Activated T-helper 1 cell treated with anti-CD3 and anti-CD28 coated beads, Interleukin-12 subunit alpha, Interleukin-12 subunit beta, Interleukin-2, Interleukin-4 antibody, amounts not matched to agents 30 ng/mL and 10 ng/mL and 1 ng/mL, durations not matched to agents 14 hours and 24 hours and 36 hours (primary cell): Measurements from ENCODE around the gene RGL3. TPM values are rescaled to one million over a fixed set of nuclear protein-coding genes. Genes with fewer than 3 reads are reported as not detected.
"Not testable (repeated sequence)": the region's sequence is repeated elsewhere in the genome, so short reads cannot be mapped to it uniquely, and the experiment has no call there.

Experiments used
- DNase-seq: peaks from one replicate; pipeline ENCODE4 v3.0.0; 2021; ENCODE audit warnings: low spot score
- H3K27ac Mint-ChIP-seq: one replicate; pipeline ENCODE4 v1.8.0; 2021; ENCODE audit warnings: mild to moderate bottlenecking, mixed read lengths
- H3K27me3 Mint-ChIP-seq: one replicate; pipeline ENCODE4 v1.8.0; 2022; ENCODE audit warnings: mild to moderate bottlenecking, moderate library complexity, mixed read lengths; ENCODE audit not compliant: insufficient read depth
- H3K36me3 Mint-ChIP-seq: one replicate; pipeline ENCODE4 v1.8.0; 2021; ENCODE audit warnings: low read depth, mixed read lengths
- H3K4me1 Mint-ChIP-seq: one replicate; pipeline ENCODE4 v1.8.0; 2021; ENCODE audit warnings: low read depth, mixed read lengths
- H3K4me3 Mint-ChIP-seq: one replicate; pipeline ENCODE4 v1.8.0; 2021; ENCODE audit warnings: mild to moderate bottlenecking, moderate library complexity, mixed read lengths
- H3K9me3 Mint-ChIP-seq: one replicate; pipeline ENCODE4 v1.8.0; 2021; ENCODE audit warnings: mixed read lengths
- intact Hi-C: fragments of 100-400 bp; cut with micrococcal nuclease; formaldehyde crosslinking; loops from one replicate; pipeline ENCODE4 v1.15.1; 2024
- total RNA-seq: library from RNA; stranded (reverse); gene quantifications from 2 replicates; pipeline ENCODE4 v1.2.3, GENCODE V29; 2022

RGL3 gene, protein sequence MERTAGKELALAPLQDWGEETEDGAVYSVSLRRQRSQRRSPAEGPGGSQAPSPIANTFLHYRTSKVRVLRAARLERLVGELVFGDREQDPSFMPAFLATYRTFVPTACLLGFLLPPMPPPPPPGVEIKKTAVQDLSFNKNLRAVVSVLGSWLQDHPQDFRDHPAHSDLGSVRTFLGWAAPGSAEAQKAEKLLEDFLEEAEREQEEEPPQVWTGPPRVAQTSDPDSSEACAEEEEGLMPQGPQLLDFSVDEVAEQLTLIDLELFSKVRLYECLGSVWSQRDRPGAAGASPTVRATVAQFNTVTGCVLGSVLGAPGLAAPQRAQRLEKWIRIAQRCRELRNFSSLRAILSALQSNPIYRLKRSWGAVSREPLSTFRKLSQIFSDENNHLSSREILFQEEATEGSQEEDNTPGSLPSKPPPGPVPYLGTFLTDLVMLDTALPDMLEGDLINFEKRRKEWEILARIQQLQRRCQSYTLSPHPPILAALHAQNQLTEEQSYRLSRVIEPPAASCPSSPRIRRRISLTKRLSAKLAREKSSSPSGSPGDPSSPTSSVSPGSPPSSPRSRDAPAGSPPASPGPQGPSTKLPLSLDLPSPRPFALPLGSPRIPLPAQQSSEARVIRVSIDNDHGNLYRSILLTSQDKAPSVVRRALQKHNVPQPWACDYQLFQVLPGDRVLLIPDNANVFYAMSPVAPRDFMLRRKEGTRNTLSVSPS
- total RNA-seq, result not detected in 2 replicates

DNA sequence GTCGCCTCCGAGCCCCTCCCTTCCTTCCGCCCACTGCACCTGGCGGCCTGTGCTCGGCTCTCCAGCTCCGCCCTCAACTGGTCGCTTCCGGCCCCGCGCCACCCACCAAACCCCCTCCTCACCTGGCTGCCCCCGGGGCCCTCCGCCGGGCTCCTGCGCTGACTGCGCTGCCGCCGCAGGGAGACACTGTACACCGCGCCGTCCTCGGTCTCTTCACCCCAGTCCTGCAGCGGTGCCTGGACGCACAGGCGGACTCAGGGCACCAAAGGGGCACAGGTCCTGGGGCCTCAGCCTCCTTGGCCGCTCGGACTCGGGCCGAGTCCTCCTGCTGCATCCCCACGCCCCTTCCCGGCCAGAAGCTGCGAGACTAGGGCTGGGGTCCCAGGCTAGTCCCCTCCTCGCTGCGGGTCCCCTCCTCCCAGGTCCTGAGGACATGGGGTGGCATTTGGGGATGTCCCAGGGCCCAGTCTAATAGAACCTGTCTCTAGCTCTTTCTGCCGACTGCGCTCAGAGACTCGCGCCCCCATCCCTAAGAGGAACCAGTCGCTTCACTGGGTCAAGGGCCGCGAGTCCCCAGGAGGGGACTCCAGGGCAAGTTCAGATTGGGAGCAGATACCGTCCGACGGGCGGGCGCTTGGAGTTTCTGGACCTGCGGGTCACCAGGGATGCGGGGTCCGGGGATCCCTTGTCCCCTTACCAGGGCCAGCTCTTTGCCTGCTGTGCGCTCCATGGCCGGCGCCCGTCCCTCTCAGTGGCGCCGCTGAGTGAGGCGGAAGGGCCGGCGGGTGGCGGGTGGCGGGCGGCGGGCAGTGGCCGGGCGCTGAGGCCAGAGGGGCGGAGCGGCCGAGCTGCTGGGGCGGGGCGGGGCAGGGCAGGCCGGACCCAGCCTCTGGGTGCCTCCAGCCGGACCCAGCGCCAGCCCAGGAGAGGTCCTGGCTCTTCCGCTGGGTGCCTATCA is at the start of gene RGL3:
Gene RGL3, minus strand, starts transcription at position 766 of the 958 bp plus-strand sequence. Its CDS starts 36 bp downstream, at position 730.
- H3K4me3 Mint-ChIP-seq, result no peak within 1 kb of the TSS
- H3K27me3 Mint-ChIP-seq, result peaks cover 62% of the 10 kb centered on the region
- H3K9me3 Mint-ChIP-seq, result no peaks in the 10 kb centered on the region
- intact Hi-C loops, result no loop called here
- H3K4me1 Mint-ChIP-seq, result peaks cover 31% of the 10 kb centered on the region
- H3K27ac Mint-ChIP-seq, result no peak within 1 kb of the TSS
- no peaks in the 10 kb centered on the region for H3K36me3 Mint-ChIP-seq
- no peak for DNase-seq

DNA sequence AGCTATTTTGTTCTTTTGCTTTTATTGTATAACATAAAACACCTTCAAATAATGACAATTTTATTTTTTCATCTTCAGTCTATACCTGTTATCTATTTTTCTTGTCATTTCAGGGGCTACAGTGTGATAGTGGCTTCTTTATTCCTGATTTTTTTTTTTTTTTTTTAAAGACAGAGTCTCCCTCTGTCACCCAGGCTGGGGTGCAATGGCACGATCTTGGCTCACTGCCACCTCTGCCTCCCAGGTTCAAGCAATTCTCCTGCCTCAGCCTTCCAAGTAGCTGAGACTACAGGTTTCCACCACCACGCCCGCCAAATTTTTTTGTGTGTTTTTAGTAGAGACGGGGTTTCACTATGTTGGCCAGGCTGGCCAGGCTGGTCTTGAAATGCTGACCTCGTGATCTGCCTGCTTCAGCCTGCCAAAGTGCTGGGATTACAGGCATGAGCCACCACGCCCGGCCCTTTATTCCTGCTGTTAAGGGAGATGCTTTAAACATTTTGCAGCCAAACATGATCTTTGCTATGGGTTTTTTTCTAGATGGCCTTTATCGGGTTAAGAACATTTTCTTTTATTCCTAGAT is 49.2 kb upstream of the RGL3 start:
- H3K4me3 Mint-ChIP-seq, result not testable (repeated sequence)

DNA sequence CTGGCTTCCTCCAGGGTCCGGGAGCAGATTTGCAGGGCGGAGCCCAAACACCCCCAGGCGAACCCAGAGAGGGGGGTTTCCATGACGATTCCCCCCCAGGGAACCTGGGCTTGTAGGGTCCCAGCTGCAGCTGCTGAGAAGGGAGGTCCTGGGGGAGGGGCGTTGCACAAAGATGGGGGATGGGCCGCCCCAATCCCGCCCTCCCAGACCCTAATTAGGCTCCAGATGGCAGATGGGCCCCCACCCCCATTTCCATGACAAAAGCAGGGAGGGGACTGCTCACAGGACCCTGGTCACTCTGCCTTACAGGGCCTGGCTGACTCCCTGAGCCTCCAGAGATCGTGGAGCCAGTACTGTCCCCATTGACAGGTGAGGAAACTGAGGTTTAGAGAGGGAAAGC is 46.5 kb upstream of the RGL3 start:
- Mint-ChIP-seq H3K4me1 (no peaks in the 10 kb centered on the region), H3K27ac (no peak overlapping the region), H3K36me3 (no peaks in the 10 kb centered on the region), H3K4me3 (no peak overlapping the region), H3K9me3 (no peaks in the 10 kb centered on the region), H3K27me3 (peaks cover 4% of the 10 kb centered on the region)
- intact Hi-C loops, result no loop called here
- DNase-seq, result no peak

More for the DNA sequence above, 49.2 kb upstream of the RGL3 start:
- H3K27ac Mint-ChIP-seq, H3K4me1 Mint-ChIP-seq, H3K36me3 Mint-ChIP-seq, H3K27me3 Mint-ChIP-seq, intact Hi-C loops, DNase-seq, H3K9me3 Mint-ChIP-seq: not testable (repeated sequence)

DNA sequence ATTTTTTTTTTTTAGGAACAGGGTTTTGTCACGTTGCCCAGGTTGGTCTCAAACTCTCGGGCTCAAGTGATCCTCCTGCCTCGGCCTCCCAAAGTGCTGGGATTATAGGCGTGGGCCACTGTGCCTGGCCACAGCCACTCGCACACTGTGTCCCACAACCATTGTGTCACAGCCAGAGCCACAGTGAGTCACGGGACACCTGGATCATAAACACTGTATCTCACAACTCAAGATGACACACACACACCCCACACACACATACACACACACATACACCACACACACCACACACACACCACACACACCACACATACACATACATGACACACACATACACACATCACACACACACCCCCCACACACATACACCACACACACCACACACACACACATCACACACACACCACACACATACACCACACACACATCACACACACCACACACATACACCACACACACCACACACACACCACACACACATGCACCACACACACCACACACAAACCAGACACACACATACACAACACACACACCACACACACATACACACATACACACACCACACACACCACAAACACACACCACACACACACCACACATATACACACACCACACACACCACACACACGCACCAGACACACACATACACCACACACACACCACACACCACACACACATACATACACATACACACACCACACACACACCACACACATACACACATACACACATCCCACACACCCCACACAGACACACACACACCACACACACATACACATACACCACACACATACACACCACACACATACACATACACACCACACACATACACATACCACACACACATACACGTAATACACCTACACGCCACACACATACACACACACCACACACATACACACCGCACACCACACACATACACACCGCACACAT is 45.5 kb upstream of the RGL3 start:
- H3K27me3 Mint-ChIP-seq, result peaks cover 4% of the 10 kb centered on the region
- intact Hi-C loops, result no loop called here
- DNase-seq, result no peak
- no peaks in the 10 kb centered on the region for H3K4me1 Mint-ChIP-seq
- H3K36me3 Mint-ChIP-seq, result no peaks in the 10 kb centered on the region
- H3K27ac Mint-ChIP-seq, result no peak overlapping the region
- H3K9me3 Mint-ChIP-seq, result no peaks in the 10 kb centered on the region
- no peak overlapping the region for H3K4me3 Mint-ChIP-seq

DNA sequence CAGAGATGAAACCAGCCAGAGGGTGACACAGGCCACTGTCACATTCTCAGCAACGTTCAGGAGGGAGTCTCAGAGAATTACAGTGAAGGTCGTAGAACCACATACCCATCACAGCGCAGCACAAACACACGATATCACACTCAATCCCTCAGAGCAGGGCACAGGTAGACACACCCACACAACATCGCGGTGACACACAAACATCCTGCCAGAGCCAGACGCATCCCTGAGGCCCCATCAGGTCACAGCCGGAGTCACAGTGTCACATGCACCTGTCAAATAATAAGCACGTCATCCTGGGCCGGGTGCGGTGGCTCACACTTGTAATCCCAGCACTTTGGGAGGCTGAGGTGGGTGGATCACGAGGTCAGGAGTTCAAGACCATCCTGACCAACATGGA is 44.3 kb upstream of the RGL3 start:
- intact Hi-C loops, result no loop called here
- H3K9me3 Mint-ChIP-seq, result no peaks in the 10 kb centered on the region
- H3K36me3 Mint-ChIP-seq, result no peaks in the 10 kb centered on the region
- H3K27ac Mint-ChIP-seq, result no peak overlapping the region
- H3K27me3 Mint-ChIP-seq, result peaks cover 6% of the 10 kb centered on the region
- H3K4me1 Mint-ChIP-seq, result no peaks in the 10 kb centered on the region
- no peak overlapping the region for H3K4me3 Mint-ChIP-seq
- DNase-seq, result no peak

DNA sequence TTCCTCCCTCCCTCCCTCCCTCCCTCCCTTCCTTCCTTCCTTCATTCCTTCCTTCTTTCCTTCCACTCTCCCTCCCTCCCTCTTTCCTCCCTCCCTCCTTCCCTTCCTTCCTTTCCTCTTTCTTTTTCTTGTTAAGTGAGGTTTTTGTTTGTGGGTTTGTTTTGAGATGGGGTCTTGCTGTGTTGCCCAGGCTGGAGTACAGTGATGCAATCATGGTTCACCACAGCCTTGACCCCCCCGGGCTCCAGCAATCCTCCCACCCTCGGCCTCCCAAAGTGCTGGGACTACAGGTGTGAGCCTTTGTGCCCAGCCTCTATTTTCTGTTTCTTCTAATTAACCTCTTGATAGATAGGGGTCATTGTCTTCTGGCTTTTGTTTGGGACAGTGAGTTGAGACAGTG is 42.3 kb upstream of the RGL3 start:
- intact Hi-C loops, result no loop called here
- H3K36me3 Mint-ChIP-seq, result no peaks in the 10 kb centered on the region
- no peak overlapping the region for H3K4me3 Mint-ChIP-seq
- DNase-seq, result no peak
- no peaks in the 10 kb centered on the region for H3K4me1 Mint-ChIP-seq
- H3K9me3 Mint-ChIP-seq, result no peaks in the 10 kb centered on the region
- peaks cover 7% of the 10 kb centered on the region for H3K27me3 Mint-ChIP-seq
- H3K27ac Mint-ChIP-seq, result no peak overlapping the region

DNA sequence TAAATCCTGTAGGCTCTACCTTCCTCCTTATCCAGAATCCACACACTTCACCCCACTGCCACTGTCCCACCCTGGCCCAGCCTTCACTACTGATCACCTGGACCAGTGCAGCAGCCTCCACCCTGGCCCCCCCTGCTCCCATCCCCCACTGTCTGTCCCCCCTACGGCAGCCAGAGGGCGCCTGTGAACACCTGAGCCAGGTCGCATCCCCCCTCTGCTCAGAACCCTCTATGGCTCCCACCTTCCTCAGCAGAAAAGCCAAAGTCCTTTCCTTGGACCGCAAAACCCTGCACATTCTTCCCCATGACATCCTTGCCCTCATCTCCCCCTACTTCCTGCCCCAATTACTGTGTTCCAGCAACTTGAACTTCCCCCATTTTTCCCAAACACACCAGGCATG is 41.1 kb upstream of the RGL3 start:
- H3K27me3 Mint-ChIP-seq, result peaks cover 7% of the 10 kb centered on the region
- H3K4me3 Mint-ChIP-seq, result no peak overlapping the region
- H3K36me3 Mint-ChIP-seq, result no peaks in the 10 kb centered on the region
- no peak overlapping the region for H3K27ac Mint-ChIP-seq
- H3K4me1 Mint-ChIP-seq, result no peaks in the 10 kb centered on the region
- DNase-seq, result no peak
- H3K9me3 Mint-ChIP-seq, result no peaks in the 10 kb centered on the region
- intact Hi-C loops, result no loop called here

DNA sequence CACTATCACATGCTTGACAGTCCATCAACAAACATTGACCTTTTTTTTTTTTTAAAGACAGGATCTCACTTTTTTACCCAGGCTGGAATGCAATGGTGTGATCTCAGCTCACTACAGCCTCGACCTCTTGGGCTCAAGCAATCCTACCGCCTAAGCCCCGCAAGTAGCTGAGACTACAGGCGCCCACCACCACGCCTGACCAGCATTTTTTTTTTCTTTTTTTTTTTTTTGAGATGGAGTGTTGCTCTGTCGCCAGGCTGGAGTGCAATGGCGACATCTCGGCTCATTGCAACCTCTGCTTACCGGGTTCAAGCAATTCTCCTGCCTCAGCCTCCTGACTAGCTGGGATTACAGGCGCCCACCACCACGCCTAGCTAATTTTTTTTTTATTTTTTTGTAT is 39.8 kb upstream of the RGL3 start:
- H3K9me3 Mint-ChIP-seq, DNase-seq, H3K4me1 Mint-ChIP-seq, H3K4me3 Mint-ChIP-seq, H3K27me3 Mint-ChIP-seq, H3K36me3 Mint-ChIP-seq, H3K27ac Mint-ChIP-seq, intact Hi-C loops: not testable (repeated sequence)

DNA sequence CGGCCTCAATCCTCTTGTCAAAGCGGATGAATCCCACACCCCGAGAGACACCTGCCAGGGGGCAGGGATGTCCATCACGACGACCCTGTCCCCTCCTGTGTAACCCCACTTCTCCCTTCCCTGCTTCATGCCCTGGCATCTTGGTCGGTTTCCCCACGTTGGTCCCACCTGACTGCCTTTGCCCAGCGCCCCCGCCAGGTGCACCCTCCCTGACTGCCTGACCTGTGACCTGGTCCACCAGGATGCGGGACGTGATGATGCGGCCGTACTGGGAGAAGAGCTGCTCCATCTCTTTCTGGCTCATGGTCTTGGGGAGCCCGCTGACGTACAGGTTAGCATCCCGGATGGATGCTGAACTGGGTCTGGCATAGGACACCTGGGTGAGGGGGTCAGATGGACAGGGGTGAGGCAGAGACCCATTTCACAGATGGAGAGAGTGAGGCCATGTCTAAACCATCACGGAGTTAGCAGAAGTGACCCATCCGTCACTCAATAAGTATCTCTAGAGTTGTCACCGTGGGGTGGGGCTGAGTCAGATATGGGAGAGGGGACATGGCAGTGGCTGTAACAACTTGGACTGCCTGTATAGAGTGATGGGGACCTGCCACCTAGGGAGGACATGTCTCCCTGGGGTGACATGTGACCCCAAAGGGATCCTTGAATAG is 39.3 kb upstream of the RGL3 start:
- DNase-seq, result no peak
- Mint-ChIP-seq H3K4me3 (no peak overlapping the region), H3K36me3 (no peaks in the 10 kb centered on the region), H3K27ac (no peak overlapping the region), H3K9me3 (no peaks in the 10 kb centered on the region), H3K4me1 (no peaks in the 10 kb centered on the region), H3K27me3 (peaks cover 9% of the 10 kb centered on the region)
- intact Hi-C loops, result no loop called here

DNA sequence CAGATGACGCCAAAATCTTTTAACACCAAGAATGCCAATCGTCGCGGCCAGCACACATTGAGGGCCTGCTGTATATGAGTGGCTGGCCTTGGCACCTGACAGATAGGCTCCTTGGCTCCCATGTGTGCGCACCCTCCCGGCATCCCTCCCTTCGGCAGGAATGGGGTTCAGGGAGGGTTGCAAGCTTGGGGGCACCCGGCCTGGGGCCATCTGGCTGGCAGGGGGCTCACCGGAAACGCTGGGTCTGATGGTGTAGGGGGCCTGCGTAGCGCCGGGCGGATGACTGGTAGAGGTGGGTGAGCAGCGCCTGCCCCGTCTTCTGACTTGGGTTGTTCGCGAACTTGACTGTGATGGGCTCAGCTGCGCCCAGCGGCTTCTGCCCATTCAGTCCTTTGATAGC is 38.7 kb upstream of the RGL3 start:
- Mint-ChIP-seq H3K36me3 (no peaks in the 10 kb centered on the region), H3K9me3 (no peaks in the 10 kb centered on the region), H3K27me3 (peaks cover 9% of the 10 kb centered on the region), H3K27ac (no peak overlapping the region), H3K4me1 (no peaks in the 10 kb centered on the region), H3K4me3 (no peak overlapping the region)
- intact Hi-C loops, result no loop called here
- no peak for DNase-seq

DNA sequence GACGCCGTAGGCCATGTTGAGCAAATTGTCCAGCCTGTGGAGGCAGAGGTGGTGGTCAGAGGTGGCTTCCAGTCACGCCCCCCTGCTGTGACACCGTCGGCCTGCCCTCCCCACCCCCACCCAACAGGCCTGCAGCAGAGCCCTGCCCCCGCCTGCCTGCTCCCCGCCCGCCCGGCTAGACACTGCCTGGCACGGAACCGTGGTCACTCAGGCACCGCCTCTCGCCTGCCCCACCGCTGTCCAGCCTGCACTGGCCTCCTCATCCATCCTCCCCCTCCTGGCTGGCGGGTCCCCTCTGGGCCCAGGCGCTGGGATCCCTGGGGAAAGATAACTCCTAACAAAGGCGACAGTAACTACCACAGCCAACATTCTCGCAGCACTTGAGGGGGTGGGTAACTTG is 38.0 kb upstream of the RGL3 start:
- DNase-seq, result no peak
- Mint-ChIP-seq H3K4me3 (no peak overlapping the region), H3K4me1 (no peaks in the 10 kb centered on the region), H3K9me3 (no peaks in the 10 kb centered on the region), H3K27me3 (peaks cover 9% of the 10 kb centered on the region), H3K27ac (no peak overlapping the region), H3K36me3 (no peaks in the 10 kb centered on the region)
- intact Hi-C loops, result no loop called here
